HG03460 (cell line): ENCODE measurements around the gene CLDN7.
"Not testable (repeated sequence)": the region's sequence is repeated elsewhere in the genome, so short reads cannot be mapped to it uniquely, and the experiment has no call there.

ENCODE experiments used
- ATAC-seq: cut with Tn5 transposase; IDR thresholded peaks from one replicate; pipeline ENCODE4 v1.9.1; 2021; ENCODE audit not compliant: unreplicated experiment

The CLDN7 gene

DNA sequence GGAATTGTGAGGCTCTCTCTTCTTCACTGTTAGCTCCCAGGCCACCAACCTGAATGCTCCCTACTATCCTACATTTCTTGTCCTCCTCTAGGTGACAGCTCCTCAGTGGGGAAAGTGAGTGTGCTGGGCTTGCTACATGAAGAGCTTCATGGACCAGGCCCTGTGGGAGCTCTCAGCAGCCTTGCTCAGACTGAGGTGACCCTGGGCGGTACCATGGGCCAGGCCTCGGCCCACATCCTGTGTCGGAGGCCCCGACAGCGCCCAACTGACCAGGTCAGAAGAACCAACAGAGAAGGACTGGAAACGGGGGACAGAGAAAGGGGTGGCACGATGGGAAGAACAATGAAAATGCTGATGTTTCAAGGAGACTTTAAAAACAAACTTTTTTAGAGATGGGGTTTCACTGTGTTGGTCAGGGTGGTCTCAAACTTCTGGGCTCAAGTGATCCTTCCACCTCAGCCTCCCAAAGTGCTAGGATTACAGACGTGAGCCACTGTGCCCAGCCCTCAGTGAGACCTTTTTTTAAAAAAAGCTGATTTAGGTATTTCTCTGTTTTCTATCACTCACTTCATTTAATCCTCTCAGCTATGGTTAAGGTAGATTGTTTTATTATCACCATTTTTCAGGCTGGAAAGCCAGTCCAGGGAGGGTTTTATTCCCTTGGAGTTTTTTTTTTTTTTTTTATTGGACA lies 5.4 kb downstream of the CLDN7 start:
- no peak for ATAC-seq

DNA sequence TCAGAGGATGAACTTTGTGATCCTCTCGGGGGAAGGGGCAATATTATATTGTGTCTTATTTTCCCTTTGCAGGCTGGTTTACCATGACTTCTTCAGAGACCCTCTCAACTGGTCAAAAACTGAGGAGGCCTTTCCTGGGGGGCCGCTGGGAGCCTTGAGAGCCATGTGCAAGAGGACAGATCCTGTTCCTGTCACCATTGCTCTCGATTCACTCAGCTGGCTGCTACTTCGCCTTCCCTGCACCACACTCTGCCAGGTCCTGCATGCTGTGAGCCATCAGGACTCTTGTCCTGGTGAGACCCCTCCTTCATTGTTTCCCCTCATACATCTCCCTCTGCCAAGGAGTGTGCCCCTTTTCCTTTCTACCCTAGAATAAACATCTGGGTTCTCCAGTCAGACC lies 7.8 kb downstream of the CLDN7 start:
- no peak for ATAC-seq

DNA sequence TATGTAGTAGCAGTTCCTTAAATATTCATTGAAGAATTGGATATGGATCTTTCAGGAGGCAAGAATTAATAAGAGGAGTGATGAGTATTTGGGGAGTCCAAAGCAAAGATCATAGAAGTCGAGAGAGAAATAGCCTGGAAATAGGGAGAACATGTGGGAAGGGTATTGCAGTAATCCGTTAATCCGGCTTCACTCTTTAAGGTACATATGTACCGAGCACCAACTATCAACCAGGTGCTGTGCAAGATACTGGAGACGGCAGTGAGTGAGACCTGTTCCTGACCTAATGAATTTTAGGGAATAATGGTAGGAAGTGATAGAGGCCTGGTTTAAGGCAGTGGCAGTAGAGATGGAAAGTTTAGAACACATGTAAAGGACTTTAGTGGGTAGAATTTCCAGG lies 9.2 kb downstream of the CLDN7 start:
- ATAC-seq, result no peak

DNA sequence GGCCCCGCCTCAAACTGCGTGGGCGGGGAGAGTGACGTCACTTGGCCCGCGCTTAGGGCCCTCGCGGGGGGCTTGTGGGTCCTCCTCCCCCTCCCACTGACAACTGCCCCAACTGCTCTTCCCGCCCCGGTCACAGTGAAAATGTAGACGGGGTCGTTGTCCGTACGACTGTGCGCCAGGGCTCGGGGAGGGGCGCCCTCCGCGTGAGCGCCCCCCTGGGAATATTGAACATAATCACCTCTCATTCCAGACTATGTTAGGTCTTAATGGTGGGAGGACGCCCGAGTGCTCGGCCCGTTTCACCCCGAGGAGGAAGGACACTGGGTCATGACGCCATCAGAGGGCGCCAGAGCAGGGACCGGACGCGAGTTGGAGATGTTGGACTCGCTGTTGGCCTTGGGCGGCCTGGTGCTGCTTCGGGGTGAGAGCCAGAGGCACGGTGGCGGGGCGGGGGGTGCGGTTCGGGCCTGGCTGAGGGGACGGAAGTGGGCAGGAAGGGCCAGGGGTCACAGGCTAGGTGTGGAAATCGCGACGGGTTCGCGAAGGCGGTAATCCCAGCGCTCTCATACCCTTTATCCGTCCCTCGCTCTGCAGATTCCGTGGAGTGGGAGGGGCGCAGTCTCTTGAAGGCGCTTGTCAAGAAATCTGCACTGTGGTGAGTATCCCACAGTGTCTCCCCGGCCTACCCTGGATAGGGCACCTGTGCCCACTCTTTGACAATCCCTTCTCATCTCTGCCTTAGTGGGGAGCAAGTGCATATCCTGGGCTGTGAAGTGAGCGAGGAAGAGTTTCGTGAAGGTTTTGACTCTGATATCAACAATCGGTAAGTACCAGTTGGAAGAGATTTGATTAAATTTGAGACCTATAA lies 9.9 kb downstream of the CLDN7 start, which contains the start of gene ELP5:
Gene ELP5 (plus strand): TSS at position 40 of the 868 bp plus-strand sequence. CDS start 336 bp downstream, at position 376.
- peak; percentile 58 for ATAC-seq

DNA sequence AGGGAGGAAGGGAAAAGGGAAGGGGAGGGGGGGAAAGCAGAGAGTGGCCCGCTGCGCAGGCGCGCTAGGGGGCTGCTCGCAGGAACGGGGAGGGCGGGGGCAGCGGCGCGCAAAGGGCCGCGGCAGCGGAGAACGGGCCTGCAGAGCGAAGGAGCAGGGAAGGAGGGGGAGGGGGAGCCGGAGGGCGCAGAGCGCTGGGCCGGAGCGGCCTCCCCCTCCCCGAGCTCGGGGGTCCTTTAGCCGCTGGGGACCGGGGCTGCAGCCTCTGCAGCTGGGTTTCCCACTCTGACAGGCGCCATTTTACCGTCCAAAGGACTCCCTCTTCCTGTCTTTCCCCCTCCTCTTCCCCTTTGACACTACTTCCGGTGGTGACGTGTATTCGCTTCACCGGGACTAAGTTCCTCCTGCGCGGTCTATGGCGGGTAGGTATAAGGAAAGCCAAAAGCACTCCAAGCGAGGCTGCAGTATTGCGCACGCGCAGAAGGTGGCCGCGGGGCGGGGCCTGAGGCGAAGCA lies 10.6 kb downstream of the CLDN7 start, which contains the start of gene CTDNEP1:
Gene CTDNEP1 (minus strand): TSS at position 74 of the 515 bp plus-strand sequence. CDS start 438 bp downstream, outside the sequence.
- ATAC-seq, result peak; percentile 82

DNA sequence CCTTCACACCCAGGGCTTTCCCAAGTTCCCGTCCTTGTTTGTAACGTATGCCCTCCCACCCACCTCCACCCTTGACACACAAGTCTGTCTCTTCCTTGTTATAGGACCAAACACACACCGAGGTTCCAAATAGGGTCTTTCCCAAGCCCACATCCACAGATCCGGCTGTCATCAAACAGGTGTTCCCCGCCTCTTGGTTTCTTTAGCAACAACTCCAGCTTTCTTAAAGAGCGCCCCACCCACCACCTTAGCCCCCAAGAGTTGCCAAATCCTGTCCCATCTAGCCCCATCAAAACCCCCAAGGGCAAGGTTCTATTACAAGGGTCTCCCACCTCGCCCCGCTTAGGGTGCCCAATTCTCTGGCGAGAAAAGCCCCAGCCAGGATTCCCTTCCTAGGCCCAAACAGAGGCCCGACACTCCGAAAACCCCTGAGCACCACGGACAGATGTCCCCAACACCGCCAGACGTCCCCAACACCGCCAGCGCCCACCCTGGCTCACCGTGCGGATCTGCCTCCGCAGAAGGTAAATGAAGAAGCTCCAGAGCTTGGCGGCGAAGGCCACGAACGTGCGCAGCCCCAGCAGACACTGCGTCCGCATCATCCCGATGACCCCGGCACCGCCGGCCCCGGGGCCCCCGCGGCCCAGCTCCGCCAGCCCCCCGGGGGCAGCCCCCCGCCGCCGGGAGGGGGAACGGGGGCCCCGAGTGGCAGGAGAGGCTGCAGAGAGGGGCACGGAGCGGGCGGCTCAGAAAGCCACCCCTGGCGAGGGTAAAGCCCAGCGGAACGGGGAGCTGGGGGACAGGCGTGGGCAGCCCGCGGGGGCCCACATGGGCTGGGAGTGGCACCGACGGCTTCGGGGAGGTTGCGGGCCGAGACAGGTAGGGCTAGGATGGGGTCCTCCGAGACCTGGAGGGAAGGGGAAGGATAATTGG lies 11.3 kb downstream of the CLDN7 start:
- ATAC-seq, result no peak

DNA sequence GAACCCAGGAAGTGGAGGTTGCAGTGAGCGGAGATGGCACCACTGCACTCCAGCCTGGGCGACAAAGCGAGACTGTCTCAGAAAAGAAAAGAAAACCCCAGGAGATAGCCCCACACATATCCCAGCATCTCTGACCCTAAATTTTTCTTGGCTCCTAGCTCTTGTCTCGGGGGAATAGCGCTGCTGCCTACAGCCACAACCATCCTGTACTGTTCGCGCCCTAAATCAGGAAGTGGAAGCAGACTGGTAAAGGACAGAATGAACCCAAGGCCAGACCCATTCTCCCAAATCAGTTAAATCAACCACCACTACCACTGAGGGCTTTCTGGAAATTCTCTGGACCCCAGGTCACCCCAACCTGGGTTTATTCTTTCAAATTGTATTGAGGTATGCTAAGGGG lies 12.4 kb downstream of the CLDN7 start:
- ATAC-seq, result no peak

DNA sequence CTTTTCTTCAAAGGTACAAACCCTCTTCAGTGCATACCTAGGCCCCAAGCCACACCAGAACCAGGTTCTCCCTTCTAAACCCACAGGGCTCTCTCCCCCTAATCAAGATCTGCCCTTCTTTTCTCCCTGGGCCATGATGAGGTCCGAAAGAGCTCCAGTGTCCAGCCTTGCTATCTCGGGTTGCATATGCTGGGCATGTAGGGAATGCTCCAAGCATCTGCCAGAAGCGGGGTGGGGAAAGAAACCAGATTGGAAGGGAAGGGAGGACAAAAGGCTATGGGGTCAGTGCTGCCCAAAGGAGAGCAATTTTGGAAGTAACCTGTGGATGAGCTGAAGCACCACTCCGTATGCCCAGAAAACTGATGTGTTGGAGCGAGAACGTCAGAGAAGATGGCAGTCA lies 13.1 kb downstream of the CLDN7 start:
- no peak for ATAC-seq

DNA sequence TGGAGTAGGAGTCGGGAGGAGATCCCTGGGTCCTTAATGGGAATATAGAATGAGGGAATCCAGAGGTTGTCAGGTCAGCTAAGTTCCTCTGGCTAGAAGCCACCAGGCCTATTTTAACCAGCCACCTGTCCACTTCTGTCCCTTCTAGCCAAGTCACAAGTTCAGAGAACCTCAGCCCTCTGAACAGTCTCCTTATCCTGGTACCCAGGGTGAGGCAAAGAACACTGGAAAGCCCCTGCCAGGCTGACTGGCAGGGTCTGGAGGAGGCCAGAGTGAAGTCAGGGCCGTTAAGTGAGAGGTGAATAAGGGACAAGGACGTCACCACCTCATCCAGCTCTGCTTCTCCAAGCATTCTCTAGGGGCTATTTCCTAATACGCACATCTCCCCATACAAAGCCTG lies 13.5 kb downstream of the CLDN7 start:
- no peak for ATAC-seq

DNA sequence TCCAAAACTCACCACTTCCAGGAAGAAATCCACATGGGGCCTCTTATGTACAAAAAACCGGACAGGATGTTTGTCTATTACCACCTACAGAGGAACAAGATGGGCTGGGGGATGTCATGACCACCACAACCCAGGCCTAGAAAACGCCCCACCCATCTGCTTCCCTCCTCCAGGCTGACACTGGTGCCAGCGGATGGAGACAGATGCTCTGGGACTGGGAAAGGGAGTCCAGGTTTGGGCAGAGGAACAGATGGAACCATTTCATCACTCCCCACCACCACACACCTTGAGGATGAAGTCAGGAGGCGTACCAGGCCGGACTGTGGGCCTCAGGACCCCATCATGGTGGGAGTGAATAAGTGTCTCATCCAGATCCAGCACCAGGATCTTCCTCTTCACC lies 15.5 kb downstream of the CLDN7 start:
- no peak for ATAC-seq

DNA sequence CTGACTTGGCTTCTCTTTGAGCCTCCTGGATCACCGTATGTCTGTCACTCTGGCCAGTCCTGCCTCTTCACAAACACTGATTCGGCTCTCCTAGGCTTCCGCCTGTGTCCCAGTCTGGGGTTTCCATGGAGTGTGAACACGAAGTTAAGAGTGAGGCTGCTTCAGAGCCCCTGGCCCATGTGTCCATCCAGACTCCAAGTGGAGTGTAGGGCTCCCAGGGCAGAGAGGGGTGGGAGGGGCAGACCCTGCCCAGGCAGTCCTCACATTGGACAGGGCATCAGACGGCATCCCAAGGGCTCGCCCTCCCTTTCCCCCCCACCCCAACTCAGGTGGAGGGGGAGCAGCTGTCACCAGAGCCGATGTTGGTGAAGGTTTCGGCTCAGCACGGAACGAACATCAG lies 18.4 kb downstream of the CLDN7 start:
- ATAC-seq, result not testable (repeated sequence)

DNA sequence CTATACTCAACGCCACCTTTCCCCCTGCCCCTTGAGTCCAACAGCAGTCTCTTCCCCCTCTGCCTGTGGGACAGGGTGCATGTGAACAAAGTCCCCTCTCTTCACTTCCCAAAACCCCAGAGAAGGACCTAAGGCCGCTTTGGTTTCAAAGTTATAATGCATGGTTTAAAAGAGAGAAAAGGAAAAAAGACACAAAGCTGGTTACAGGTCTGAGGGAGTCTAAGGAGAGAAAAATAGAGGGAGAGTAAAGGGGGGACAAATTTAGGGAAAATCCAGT lies 18.9 kb downstream of the CLDN7 start:
- no peak for ATAC-seq

DNA sequence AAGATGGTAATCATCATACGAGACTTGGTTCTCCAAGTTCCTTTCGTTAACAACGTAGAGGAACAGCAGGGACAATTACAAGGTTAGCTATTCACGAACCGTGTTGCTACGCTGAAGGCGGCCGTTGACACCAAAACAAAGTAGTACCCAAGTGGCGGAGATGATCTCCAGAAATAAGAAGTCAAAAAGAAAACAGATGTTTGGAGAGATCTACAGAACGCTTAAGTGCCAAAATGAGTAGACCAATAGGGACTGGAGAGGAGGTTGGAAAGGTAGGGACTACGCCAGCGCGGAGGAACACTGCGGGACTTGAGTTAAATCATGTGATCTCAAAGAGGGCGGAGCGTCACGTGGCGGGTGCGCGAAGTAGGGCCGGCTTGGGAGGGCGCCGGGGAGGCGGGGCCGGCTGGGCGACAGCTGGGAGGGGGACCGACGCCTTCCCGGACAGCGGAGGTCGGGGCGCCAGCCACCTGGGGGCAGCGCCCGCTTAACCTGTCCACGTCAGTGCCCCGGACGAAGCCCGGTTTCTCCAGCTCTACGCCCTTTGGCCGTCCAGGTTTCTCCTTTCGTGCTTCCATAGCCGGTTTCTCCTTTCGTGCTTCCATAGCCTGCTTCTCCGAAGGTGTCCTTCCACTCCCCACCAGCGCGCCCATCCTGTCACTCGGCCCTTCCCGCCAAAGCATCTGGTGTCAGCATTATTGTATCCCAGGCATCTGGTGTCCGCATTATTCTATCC lies 19.4 kb downstream of the CLDN7 start:
- peak; percentile 44 for ATAC-seq

DNA sequence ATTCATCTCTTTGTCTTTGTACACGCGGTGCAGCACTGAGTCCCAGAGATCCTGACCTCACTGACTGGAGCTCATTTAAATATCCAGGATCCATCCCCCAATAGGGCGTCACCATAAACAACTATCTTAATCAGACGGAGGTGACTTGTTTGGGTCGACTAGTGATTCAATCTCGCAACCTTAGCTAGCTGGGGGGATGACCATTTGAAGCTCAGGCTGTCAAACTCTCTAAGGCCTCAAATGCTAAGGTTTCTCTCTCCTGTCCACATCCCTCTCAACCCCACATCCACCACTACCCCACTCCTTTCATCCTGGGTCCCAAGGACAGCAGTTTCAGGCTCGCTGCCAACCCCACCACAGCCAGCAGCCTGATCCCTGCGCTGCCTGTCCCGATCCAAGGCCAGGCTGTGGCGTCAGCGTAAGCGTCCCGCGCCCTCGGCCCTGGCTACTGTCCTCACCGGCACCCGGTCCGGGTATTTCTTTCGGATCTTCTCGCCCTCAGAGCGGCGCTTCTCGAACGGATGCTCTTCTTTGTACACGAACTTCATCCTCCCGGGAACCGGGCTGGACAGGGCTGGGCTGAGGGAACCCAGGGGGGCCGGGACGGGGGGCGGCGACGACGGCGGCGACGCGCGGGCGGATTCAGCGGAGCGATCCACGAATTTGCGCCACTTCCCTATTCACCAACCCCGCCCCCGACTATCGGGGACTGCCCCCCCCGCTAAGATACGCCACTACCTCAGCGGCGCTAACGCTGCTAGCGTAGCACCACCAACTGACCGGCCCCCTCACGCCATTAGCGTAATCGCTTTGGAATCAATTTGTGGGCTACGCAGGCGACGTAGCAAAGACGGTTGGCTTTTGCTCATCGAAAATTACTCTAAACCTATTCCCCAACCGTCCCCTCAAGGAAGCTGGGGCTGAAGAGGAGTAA lies 20.2 kb downstream of the CLDN7 start, which contains the start of gene GABARAP:
Gene GABARAP (minus strand): TSS at position 667 of the 934 bp plus-strand sequence. CDS start 119 bp downstream, at position 548.
- peak; percentile 29 for ATAC-seq

DNA sequence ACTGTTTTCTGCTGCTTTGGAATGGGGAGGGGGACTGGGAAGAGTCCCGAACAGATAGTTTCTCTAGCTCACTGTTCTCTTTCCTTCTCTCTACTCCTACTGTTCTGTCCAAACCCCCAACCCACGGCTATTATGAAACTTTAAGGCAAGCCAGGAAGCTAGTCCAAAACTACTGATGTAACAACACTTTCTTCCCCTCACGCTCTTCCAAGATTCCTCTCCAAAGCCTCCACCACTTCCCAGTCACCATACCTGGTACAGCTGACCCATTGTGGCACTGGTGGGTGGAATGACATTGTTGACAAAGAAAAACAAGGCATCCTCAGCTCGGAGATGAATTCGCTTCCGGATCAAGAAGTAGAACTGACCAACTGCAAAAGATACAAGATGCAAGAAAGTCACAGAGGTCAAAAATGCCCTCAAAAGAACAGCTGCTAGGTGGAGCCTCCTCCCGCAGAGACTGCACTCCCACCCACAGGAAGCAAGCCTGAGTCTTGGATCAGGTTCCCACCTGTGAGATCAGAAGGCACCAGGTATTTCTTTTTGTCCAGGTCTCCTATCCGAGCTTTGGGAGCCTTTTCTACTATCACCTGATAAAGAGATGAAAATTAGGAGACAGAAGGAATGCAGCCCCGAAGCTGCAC lies 21.1 kb downstream of the CLDN7 start:
- no peak for ATAC-seq

DNA sequence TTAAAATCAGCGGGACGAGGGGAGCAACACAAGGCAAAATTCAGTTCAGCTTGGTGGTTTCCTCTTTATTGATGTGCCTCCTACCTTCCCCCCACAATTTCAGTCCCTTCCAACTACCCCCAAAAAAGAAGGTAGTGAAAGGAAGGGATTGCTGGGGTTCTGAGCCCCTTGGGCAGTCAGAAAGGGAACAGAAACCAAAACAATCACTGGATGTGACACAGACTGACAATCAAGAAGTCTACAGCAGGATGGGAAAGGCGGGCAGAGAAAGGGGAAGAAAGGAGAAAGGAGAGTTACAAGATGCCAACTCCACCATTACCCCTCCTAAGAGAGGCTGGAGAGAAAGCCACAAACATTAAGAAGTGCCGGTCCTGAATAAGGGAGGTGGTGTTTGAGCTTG lies 21.9 kb downstream of the CLDN7 start:
- ATAC-seq, result no peak

DNA sequence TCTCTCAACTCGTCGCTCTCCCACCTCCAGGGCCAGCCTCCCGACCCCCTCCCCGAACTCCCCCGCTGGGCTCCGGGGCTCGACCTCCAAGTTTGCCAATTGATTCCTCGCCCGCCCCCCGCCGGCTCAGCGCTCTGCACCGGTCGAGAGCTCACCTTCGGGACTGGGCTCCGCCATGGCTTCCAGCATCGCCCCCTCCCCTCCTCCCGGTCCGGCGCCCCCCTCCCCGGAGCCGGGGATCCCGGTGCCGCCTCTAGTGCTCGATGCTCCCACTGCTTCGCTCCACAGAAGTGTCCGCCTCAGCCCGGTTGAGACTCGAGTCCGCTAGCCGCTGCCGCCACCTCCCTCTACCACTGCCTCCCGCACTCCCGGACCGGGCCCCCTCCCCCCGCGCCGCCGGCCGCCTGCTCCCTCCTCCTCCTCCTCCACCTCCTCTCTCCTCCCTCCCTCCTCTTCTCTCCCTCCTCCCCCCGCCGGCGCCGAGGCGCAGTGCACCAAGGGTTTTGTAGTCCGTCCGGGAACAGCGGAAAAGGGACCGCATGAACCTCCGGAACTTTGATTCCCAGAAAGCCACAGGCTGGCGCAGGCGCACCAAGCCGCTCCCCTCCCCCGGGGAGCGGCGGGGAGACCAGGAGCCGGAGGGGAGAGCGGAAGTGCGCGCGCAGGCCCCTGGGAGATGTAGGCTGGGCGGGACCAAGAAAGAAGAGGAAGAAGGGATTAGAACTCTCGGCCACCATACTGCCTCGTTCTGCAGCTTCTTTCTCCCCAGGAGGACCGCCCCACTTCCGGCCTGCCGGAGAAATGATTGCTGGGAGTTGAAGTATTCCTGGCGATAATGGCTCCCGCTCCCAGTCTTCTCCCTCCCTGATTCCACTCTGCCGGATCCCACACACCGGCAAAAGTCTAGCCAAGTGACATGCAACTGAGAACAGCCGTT lies 22.9 kb downstream of the CLDN7 start, which contains the start of gene PHF23:
Gene PHF23 (minus strand): TSS at position 367 of the 937 bp plus-strand sequence. CDS start 178 bp downstream, at position 189.
- ATAC-seq, result peak; percentile 36
